GM18507 (cell line): ENCODE data around the gene EIF1AY.
A peak's percentile ranks its signal among the peaks of the same experiment; 100 is the strongest.
"Not testable (repeated sequence)": the region's sequence is repeated elsewhere in the genome, so short reads cannot be mapped to it uniquely, and the experiment has no call there.

Experiments
- DNase-seq: peaks from one replicate; pipeline ENCODE4 v3.0.0; 2011; ENCODE audit warnings: low read depth; ENCODE audit not compliant: insufficient read length; ENCODE audit errors: extremely low spot score
- FAIRE-seq: peaks from 2 replicates; lab custom pipeline; 2011; peaks lifted over from hg19 to GRCh38; lab: Jason Lieb, UNC

Gene EIF1AY, protein sequence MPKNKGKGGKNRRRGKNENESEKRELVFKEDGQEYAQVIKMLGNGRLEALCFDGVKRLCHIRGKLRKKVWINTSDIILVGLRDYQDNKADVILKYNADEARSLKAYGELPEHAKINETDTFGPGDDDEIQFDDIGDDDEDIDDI

DNA sequence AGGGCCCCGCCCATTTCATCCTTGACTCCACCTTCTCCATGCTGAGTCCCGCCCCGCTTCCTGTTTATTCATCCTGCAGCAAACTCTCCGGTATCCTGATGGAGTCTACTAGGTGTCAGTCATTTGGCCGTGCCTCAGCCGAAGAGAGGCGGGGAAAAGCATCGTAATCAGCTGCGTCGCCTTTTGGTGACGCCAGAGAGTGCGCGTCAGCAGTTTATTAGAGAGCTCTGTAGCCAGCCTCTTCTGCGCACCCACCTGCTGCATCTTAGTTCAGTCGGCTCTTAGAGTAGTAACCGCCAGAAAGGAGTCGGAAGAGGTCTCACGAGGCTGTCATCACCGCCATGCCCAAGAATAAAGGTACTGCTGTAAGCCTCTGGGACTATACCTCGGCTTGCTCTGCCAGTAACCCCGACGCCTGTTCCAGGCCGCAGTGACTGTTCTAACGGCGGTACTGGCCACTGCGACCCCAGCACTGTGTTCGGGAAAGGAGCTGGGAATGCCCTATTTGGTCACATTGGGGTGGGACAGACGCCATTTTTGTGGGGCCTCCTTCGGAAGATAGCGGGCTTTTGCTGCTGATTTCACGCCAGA, at the start of gene EIF1AY:
Gene EIF1AY, plus strand, starts transcription at position 246 of the 591 bp plus-strand sequence. Its CDS starts 96 bp downstream, at position 342.
- FAIRE-seq (peak; percentile 98), DNase-seq (peak; percentile 45)

DNA sequence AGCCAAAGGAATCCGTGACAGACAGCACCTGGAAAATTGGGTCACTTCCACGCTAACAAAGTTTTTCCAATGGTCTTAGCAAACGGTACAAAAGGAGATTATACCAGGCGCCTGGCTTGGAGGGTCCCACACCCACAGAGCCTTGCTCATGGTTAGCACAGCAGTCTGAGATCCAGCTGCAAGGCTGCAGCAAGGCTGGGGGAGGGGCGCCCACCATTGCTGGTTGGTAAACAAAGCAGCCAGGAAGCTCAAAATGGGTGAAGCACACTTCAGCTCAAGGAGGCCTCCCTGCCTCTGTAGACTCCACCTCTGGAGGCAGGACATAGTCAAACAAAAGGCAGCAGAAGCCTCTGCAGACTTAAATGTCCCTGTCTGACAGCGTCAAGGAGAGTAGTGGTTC, 47.1 kb upstream of the EIF1AY start:
- FAIRE-seq = no peak
- no peak for DNase-seq

DNA sequence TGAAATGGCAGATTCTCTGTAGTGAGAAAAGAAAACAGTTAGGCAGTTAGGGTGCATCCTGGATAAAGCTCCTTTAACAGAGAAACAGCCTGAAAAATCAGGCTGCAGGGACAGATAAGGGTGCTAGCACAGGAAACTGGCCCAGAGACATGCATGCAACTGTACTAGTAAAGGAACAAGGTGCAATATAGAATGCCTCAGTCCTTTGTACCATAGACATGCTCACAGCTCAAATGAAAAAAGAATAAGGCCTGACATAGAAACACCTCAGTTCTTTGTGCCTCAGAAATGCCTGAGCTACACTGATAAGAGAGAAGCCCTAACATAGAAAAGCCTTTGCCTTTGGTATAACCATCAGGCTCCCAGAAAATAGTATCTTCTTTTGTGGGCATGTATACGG, 37.4 kb upstream of the EIF1AY start:
- no peak for FAIRE-seq
- no peak for DNase-seq

- DNase-seq = no peak
- peak; percentile 26 for FAIRE-seq
Observed at GRCh38 chrY:20538933-20539332, 36.6 kb upstream of the EIF1AY start.

DNA sequence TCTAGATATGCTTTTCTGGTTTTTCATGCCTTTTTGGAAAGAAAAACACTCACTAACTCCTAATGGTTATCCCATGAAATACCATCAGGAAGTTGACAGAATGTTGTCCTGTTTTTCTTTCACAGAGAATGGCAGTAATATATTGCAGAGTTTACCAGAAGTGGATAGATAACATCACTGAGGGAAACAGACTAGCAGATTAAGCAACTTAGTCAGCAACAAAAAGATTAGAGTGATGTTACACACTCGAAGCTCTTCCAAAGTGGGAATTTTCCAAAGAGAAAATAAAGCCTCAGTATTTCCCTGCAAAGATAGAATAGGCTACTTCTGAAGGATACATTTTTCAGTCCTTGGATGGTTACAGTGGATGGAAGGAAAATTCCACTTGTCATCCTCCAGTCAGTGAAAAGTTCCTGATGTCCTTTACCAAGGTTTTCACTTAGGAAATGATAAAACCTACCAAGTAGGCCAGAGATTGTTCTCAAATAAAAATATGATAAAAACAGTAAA, 31.1 kb upstream of the EIF1AY start:
- FAIRE-seq = no peak
- DNase-seq = no peak

- no peak for FAIRE-seq
- DNase-seq = no peak
Observed at GRCh38 chrY:20546071-20546470, 29.5 kb upstream of the EIF1AY start.

DNA sequence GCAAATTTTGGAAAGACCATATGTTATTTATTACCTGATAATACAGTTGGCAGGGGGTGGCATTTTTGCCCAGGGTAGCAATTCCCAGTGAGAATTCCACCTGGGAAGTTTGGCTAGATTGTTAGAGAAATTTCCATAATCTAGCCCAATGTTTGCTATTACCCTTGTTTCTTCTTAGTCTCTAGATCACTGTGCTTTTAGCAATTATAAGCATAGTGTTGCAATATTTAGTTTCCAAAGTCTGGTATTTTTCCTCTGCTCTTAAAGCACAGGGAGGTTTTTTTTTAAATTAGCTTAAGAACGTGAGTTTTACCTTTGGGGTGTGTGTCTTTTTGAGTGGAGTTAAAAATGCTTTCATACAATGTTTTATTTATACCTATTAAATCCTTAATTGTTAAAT, 26.3 kb upstream of the EIF1AY start:
- FAIRE-seq (no peak), DNase-seq (no peak)

DNA sequence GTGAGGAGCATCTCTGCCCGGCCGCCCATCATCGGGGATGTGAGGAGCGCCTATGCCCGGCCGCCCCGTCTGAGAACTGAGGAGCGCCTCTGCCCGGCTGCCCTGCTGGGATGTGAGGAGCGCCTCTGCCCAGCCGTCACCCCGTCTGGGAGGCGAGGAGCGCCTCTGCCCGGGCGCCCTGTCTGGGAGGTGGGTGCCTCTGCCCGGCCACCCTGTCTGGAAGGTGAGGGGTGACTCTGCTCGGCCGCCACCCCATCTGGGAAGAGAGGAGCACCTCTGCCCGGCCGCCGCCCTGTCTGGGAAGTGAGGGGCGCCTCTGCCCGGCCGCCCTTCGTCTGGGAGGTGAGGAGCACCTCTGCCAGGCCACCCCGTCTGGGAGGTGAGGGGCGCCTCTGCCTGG, 23.7 kb upstream of the EIF1AY start:
- DNase-seq (no peak), FAIRE-seq (no peak)

DNA sequence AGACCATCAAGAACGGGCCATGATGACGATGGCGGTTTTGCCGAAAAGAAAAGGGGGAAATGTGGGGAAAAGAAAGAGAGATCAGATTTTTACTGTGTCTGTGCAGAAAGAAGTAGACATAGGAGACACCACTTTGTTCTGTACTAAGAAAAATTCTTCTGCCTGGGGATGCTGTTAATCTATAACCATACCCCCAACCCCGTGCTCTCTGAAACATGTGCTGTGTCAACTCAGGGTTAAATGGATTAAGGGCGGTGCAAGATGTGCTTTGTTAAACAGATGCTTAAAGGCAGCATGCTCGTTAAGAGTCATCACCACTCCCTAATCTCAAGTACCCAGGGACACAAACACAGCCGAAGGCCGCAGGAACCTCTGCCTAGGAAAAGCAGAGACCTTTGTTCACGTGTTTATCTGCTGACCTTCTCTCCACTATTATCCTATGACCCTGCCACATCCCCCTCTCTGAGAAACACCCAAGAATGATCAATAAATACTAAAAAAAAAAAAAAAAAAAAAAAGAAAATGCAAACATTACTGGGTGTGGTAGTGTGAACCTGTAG, 22.7 kb upstream of the EIF1AY start:
- FAIRE-seq, DNase-seq: not testable (repeated sequence)

- no peak for FAIRE-seq
Observed at GRCh38 chrY:20555820-20556219, 19.8 kb upstream of the EIF1AY start.

GRCh38 chrY:20558677-20559076, 16.9 kb upstream of the EIF1AY start:
- no peak for DNase-seq
- peak; percentile 86 for FAIRE-seq

More at GRCh38 chrY:20555820-20556219, 19.8 kb upstream of the EIF1AY start:
- DNase-seq = no peak

- DNase-seq (no peak), FAIRE-seq (no peak)
Observed at GRCh38 chrY:20559873-20560512, 15.6 kb upstream of the EIF1AY start.

GRCh38 chrY:20571306-20571705, 4.3 kb upstream of the EIF1AY start:
- no peak for FAIRE-seq
- no peak for DNase-seq

DNA sequence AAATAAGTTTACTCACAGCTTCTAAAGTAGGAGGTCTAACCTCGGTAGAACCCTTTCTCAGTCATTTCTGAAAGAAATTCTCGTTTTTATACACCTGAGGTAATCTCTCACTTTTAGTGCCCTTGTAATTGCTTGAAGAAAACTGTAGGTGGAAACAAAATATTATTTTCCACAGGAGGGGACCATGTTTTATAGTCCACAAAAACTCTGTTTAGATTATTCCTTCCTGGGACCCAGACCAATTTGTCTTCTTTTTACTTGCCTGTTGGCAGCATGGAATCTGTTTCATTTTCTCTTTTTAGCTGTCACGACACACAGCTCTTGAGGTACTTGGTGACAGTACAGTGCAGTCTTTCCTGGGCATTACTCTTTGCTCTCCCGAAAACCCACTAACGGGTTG, 930 bp downstream of the EIF1AY start:
- FAIRE-seq = peak; percentile 50
- no peak for DNase-seq

- DNase-seq (no peak), FAIRE-seq (no peak)
Observed at GRCh38 chrY:20578206-20578605, 2.6 kb downstream of the EIF1AY start.

DNA sequence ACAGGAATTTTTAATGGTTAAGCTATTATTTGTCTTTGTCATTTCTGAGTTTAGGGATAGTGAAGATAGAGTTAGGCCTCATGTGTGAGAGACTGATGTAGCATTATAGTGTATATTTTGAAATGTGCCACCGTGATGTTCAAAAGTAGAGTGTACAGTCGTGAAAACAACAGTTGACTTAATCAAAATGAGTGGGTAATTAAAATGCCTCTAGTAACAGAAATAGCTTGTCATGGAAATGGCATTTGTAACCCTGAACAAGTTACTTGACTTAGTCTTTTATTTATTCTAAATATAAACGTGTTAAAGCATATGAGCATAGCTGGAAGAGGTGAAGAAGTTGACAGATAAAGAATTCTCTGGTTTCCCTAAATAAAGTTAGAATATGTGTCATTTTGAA, 6.1 kb downstream of the EIF1AY start:
- DNase-seq (no peak), FAIRE-seq (no peak)

- FAIRE-seq (no peak), DNase-seq (no peak)
Observed at GRCh38 chrY:20586161-20586560, 10.6 kb downstream of the EIF1AY start.
